Activated T-helper 2 cell treated with anti-CD3 and anti-CD28 coated beads, Interferon-gamma antibody, Interleukin-2, Interleukin-4, amounts not matched to agents 10 μg/mL and 5 μg/mL and 100 μg/mL, durations not matched to agents 14 hours and 24 hours and 36 hours (primary cell): Measurements from ENCODE around the gene WEE2. TPM values are rescaled to one million over a fixed set of nuclear protein-coding genes. Genes with fewer than 3 reads are reported as not detected.
A peak's percentile ranks its signal among the peaks of the same experiment; 100 is the strongest.
"Not testable (repeated sequence)": the region's sequence is repeated elsewhere in the genome, so short reads cannot be mapped to it uniquely, and the experiment has no call there.

Experiments
- DNase-seq: peaks from one replicate; pipeline ENCODE4 v3.0.0; 2021; ENCODE audit warnings: low spot score
- H3K27ac Mint-ChIP-seq: one replicate; pipeline ENCODE4 v1.8.0; 2021; ENCODE audit warnings: mixed read lengths
- H3K27me3 Mint-ChIP-seq: one replicate; pipeline ENCODE4 v1.8.0; 2021; ENCODE audit warnings: low read depth, mixed read lengths
- H3K36me3 Mint-ChIP-seq: one replicate; pipeline ENCODE4 v1.8.0; 2021; ENCODE audit warnings: low read depth, mixed read lengths
- H3K4me1 Mint-ChIP-seq: one replicate; pipeline ENCODE4 v1.8.0; 2021; ENCODE audit warnings: low read depth, mixed read lengths
- H3K4me3 Mint-ChIP-seq: one replicate; pipeline ENCODE4 v1.8.0; 2021; ENCODE audit warnings: low read depth, mild to moderate bottlenecking, moderate library complexity, mixed read lengths
- H3K9me3 Mint-ChIP-seq: one replicate; pipeline ENCODE4 v1.8.0; 2021; ENCODE audit warnings: mixed read lengths
- intact Hi-C: fragments of 100-400 bp; cut with micrococcal nuclease; formaldehyde crosslinking; loops from one replicate; pipeline ENCODE4 v1.15.1; 2023
- total RNA-seq: library from RNA; stranded (reverse); gene quantifications from 2 replicates; pipeline ENCODE4 v1.2.3, GENCODE V29; 2022

Gene WEE2
- total RNA-seq, 1 donor from 2014 or later, result not detected

DNA sequence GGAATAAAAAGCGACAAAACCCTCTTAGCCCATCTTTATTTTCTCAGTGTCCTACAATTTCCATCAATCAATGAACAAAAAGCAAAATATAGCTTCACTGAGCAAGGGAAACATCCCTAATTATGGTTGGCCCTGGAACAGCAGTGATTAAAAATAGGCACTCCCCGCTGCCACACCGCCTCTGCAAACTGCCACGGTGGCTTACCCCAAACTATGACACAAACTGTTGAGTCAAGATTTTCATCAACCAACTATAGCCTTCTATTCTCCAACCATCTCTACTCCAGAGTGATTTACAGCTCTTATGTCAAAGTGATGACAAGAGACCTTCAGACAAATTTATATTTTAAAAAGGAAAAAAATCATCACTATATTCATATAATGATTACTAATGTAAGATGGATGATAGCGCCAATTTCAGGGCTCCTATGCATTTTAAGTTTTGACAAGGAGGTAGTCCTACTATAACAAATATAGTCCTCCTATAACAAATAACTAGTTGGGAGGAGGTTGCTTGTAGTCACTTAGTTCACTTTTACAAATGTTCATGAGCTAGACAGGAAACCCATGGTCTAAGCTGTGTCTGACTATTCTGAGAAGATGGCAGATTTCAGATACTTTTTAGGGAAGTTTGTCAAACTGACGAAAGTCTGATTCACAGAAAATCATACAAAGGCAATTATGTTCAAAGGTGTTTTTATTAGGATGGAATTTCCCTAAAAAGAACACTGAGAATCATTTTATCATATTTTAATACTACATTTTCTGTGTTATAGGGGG is 32.5 kb upstream of the WEE2 start:
- intact Hi-C loops, result loop anchor here (2.0 to 5.0 kb wide), 2 partner anchors 25 to 123 kb away; partner anchors contain the start of gene AGK
- H3K36me3 Mint-ChIP-seq, result peaks cover 56% of the 10 kb centered on the region
- peaks cover 36% of the 10 kb centered on the region for H3K4me1 Mint-ChIP-seq

GRCh38 chr7:141676618-141677017 is 31.5 kb upstream of the WEE2 start:
- no peak for DNase-seq
- Mint-ChIP-seq H3K27me3 (no peaks in the 10 kb centered on the region), H3K27ac (peak overlapping the region; percentile 49), H3K36me3 (peaks cover 59% of the 10 kb centered on the region), H3K9me3 (no peaks in the 10 kb centered on the region), H3K4me3 (no peak overlapping the region), H3K4me1 (peaks cover 36% of the 10 kb centered on the region)
- intact Hi-C loops, result loop anchor here (5.0 kb wide), 1 partner anchor 124 kb away; the partner anchor contains the start of gene AGK

More for the DNA sequence above, 32.5 kb upstream of the WEE2 start:
- Mint-ChIP-seq H3K4me3 (peak overlapping the region; percentile 3), H3K9me3 (no peaks in the 10 kb centered on the region), H3K27ac (peak overlapping the region; percentile 68), H3K27me3 (no peaks in the 10 kb centered on the region)
- DNase-seq, result no peak

DNA sequence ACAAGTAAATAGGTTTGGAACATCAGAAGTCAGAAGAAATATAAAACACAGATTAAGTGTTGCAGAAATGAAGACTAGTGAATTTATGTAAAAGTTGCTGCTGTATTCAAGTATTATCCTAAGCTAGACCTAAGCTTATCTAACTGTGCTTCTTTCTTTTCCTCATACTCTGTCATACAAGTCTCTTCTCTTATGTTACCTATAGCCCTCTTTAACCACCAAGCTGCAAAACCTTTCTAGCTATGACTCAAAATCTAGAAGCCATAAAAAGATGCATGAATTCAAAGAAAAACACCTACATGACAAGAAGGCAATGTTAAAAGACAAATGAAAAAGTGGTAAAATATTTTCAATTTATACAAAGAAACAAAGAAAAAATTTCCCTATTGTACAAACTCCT is 29.1 kb upstream of the WEE2 start:
- H3K36me3 Mint-ChIP-seq, result peaks cover 57% of the 10 kb centered on the region
- DNase-seq, result no peak
- intact Hi-C loops, result loop anchor here (5.0 kb wide), 1 partner anchor 127 kb away; the partner anchor contains the start of gene AGK
- H3K4me3 Mint-ChIP-seq, result no peak overlapping the region
- peaks cover 36% of the 10 kb centered on the region for H3K4me1 Mint-ChIP-seq
- no peaks in the 10 kb centered on the region for H3K27me3 Mint-ChIP-seq
- H3K9me3 Mint-ChIP-seq, result no peaks in the 10 kb centered on the region
- peak overlapping the region; percentile 36 for H3K27ac Mint-ChIP-seq

DNA sequence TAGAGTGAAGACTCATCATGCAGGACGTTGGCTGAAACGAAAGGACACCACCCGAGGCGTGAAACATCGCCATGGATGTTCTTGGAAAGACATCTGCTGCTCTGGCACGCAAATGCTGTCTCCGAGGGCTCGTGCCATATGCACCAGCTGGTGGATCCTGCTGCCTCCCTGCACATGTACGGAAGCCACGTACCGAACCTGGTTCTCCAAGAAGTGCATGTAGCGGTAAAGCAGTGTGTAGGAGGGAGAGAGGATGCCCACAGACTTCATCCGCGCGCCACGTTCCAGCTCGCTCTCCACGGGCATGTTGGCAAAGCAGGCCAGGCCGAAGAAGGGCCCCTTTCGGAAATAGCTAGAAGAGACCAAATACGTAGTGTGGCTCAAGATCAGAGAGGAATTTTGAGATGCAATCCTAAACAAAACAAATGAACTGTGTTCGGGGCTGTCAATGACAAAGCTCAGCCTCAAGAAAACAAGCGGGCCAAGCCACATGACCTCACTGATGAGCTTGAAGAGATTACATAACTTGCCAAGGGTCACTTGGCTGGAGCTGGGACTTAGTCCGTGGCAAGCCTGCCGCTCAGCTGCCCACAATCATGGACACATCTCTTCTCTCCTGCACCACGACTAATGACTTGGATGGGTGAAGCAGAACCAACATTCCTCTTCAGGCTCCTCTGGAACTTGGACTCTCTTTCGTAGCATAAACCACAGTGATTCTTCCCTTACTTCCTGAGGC is 22.7 kb upstream of the WEE2 start:
- Mint-ChIP-seq H3K4me1 (peaks cover 13% of the 10 kb centered on the region), H3K27ac (no peak overlapping the region), H3K4me3 (no peak overlapping the region), H3K9me3 (no peaks in the 10 kb centered on the region), H3K27me3 (no peaks in the 10 kb centered on the region), H3K36me3 (peaks cover 60% of the 10 kb centered on the region)
- no peak for DNase-seq
- intact Hi-C loops, result no loop called here

- Mint-ChIP-seq H3K9me3 (no peaks in the 10 kb centered on the region), H3K27ac (no peak overlapping the region), H3K36me3 (peaks cover 54% of the 10 kb centered on the region), H3K27me3 (no peaks in the 10 kb centered on the region), H3K4me1 (peaks cover 13% of the 10 kb centered on the region), H3K4me3 (no peak overlapping the region)
- intact Hi-C loops, result no loop called here
- DNase-seq, result no peak
Measured at GRCh38 chr7:141686074-141686473, 22.1 kb upstream of the WEE2 start.

DNA sequence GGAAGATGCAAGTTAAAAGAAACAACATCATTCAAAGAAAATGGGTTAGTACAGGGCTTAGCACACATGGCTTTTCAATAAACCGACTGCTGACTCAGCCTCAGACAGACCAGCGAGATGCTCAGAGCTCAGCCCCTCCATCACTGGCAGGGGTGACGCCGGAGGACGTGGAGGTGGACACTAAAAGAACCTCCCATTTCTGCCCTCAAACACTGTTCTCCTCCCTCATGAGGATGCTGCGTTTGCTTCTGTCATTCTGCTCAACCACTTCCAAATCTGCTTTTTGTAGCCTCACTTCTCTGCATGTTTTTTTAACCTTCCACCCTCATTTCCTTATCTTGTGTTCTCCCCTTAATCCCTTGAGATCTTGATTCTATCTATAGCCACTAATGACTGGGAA is 21.5 kb upstream of the WEE2 start:
- Mint-ChIP-seq H3K4me3 (no peak overlapping the region), H3K9me3 (no peaks in the 10 kb centered on the region), H3K27me3 (no peaks in the 10 kb centered on the region), H3K4me1 (peaks cover 13% of the 10 kb centered on the region), H3K27ac (no peak overlapping the region), H3K36me3 (peaks cover 48% of the 10 kb centered on the region)
- intact Hi-C loops, result no loop called here
- no peak for DNase-seq

DNA sequence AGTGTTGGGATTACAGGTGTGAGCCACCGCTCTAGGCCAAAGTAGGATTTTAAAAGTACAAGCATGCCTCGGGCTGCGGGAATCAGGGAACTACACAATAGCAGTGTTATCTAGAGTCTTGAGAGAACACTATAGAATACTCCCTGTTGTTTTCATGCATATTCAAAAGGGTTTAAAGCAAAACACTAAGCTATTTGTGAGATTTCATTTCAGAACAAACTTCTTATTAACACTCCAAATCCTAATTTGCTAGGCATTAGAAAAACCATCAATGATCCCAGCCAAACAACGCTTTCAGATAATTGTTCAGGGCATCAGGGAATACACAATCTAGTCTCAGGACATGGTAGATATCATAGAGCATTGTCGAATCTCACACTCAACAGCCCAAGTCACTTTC is 20.1 kb upstream of the WEE2 start:
- Mint-ChIP-seq H3K4me1 (peaks cover 13% of the 10 kb centered on the region), H3K27me3 (no peaks in the 10 kb centered on the region), H3K9me3 (no peaks in the 10 kb centered on the region), H3K27ac (no peak overlapping the region), H3K4me3 (no peak overlapping the region), H3K36me3 (peaks cover 36% of the 10 kb centered on the region)
- intact Hi-C loops, result no loop called here
- DNase-seq, result no peak

DNA sequence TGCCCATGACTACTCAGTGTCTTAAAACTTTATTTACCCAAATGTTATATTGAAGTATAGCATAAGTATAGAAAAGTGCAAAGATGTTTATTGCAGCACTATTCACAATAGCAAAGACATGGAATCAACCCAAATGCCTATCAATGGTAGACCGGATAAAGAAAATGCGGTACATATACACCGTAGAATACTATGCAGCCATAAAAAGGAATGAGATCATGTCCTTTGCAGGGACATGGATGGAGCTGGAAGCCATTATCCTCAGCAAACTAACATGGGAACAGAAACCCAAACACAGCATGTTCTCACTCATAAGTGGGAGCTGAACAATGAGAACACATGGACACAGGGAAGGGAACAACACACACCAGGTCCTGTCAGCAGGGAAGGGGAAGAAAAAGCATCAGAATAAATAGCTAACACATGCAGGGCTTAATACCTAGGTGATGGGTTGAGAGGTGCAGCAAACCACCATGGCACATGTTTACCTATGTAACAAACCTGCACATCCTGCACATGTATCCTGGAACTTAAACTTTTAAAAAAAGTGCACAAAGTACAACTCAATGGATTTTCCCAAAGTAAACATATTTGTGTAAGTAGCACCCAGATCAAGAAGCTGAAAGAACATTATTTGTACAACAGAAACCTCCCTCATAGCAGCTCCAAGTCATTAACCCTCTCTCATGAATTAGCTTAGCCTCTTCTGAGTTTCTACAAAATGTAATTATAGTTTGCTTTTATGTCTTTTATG is 18.9 kb upstream of the WEE2 start:
- DNase-seq, intact Hi-C loops, H3K27ac Mint-ChIP-seq, H3K4me3 Mint-ChIP-seq, H3K9me3 Mint-ChIP-seq, H3K27me3 Mint-ChIP-seq: not testable (repeated sequence)
- peaks cover 33% of the 10 kb centered on the region for H3K36me3 Mint-ChIP-seq
- H3K4me1 Mint-ChIP-seq, result peaks cover 13% of the 10 kb centered on the region

DNA sequence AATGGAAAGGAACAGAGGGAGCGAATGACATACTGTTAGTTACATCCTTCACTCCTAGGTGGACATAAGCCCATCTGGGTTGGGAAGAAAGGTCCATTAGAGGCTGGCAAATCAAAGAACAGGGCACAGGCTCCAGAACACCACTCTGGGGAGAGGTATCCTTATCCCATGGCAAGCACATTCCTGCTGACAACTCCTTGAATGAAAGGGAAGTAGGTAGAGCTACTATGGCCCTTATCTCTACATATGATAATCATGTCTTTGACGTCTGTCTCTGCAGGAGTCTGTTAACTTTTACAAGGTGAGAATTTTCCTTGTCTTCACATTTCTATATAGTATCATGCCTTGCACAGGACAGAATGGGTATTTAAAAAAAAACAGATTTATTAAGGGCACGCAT is 16.6 kb upstream of the WEE2 start:
- Mint-ChIP-seq H3K9me3 (no peaks in the 10 kb centered on the region), H3K4me3 (no peak overlapping the region), H3K27ac (no peak overlapping the region), H3K27me3 (no peaks in the 10 kb centered on the region), H3K36me3 (peaks cover 21% of the 10 kb centered on the region), H3K4me1 (peaks cover 5% of the 10 kb centered on the region)
- DNase-seq, result no peak
- intact Hi-C loops, result no loop called here

DNA sequence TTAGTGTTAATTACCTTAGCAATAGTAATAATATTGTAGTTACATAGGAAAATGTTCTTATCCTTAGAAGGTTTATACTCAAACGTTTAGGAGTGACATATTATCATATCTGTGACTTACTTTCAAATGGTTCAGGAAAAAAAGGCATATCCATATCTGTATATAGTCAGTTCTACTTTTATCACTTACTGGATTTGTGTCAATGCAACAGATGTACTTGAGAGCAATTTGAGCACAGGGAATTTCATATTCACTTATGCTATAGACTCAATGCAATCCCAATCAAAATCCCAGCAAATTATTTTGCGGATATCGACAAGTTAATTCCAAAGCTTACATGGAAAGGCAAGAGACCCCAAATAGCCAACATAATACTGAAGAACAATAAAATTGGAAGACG is 16.2 kb upstream of the WEE2 start:
- intact Hi-C loops, result no loop called here
- no peaks in the 10 kb centered on the region for H3K27me3 Mint-ChIP-seq
- H3K4me3 Mint-ChIP-seq, result no peak overlapping the region
- H3K27ac Mint-ChIP-seq, result no peak overlapping the region
- H3K4me1 Mint-ChIP-seq, result peaks cover 3% of the 10 kb centered on the region
- no peak for DNase-seq
- H3K36me3 Mint-ChIP-seq, result peaks cover 18% of the 10 kb centered on the region
- no peaks in the 10 kb centered on the region for H3K9me3 Mint-ChIP-seq

GRCh38 chr7:141693082-141693481 is 15.1 kb upstream of the WEE2 start:
- DNase-seq, result no peak
- intact Hi-C loops, result no loop called here
- peaks cover 14% of the 10 kb centered on the region for H3K36me3 Mint-ChIP-seq
- H3K4me3 Mint-ChIP-seq, result no peak overlapping the region
- no peak overlapping the region for H3K27ac Mint-ChIP-seq
- no peaks in the 10 kb centered on the region for H3K27me3 Mint-ChIP-seq
- no peaks in the 10 kb centered on the region for H3K9me3 Mint-ChIP-seq
- peaks cover under 1% of the 10 kb centered on the region for H3K4me1 Mint-ChIP-seq

DNA sequence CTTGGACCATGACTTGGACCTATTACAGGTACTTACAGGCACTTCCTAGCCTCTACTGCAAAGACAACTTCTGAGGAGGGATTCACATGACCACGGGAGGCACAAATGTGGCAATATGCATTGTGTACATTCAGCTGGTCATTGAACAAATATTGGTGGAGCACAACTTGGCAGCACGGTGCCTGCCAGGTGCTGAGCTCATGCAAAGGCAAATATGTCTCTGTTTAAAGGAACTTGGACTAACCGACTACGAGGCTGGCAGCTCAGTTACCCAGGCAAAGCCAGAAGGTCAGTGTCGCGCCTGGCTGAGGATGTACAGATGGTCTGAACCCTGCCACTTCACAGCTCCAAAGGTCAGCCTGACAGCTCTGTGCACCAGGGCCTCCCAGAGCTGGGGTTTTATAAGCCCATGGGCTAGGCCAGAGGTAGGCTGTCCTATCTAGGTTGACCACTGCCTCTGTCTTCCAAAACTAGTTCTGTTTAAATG is 12.3 kb upstream of the WEE2 start:
- Mint-ChIP-seq H3K9me3 (no peaks in the 10 kb centered on the region), H3K27ac (no peak overlapping the region), H3K36me3 (peaks cover 12% of the 10 kb centered on the region), H3K27me3 (no peaks in the 10 kb centered on the region), H3K4me3 (no peak overlapping the region), H3K4me1 (peaks cover 25% of the 10 kb centered on the region)
- DNase-seq, result no peak
- intact Hi-C loops, result no loop called here
